Left ventricle myocardium inferior (tissue), 1 donor: ENCODE results near the gene VPS13D. TPM values are rescaled to one million over a fixed set of nuclear protein-coding genes. Genes with fewer than 3 reads are reported as not detected.

ENCODE experiments used
- DNase-seq: peaks from one replicate; pipeline ENCODE4 v3.0.0-alpha.2; 2020
- H3K27ac ChIP-seq: fragments of 200-600 bp; replicated peaks from 2 replicates; pipeline ENCODE4 v1.8.0; 2021
- H3K27me3 ChIP-seq: fragments of 200-600 bp; 2 replicates; pipeline ENCODE4 v1.8.0; 2021; ENCODE audit warnings: low read depth
- H3K36me3 ChIP-seq: fragments of 200-600 bp; 2 replicates; pipeline ENCODE4 v1.8.0; 2021
- H3K4me1 ChIP-seq: fragments of 200-600 bp; 2 replicates; pipeline ENCODE4 v1.8.0; 2021
- H3K4me3 ChIP-seq: fragments of 200-600 bp; 2 replicates; pipeline ENCODE4 v1.8.0; 2021; ENCODE audit warnings: mild to moderate bottlenecking, moderate library complexity
- H3K9me3 ChIP-seq: fragments of 200-600 bp; replicated peaks from 2 replicates; pipeline ENCODE4 v1.8.0; 2021
- CTCF ChIP-seq: fragments of 200-600 bp; IDR thresholded peaks from 2 replicates; pipeline ENCODE4 v1.8.0; 2021; ENCODE audit warnings: antibody characterized with exemption, mild to moderate bottlenecking, borderline replicate concordance
- intact Hi-C: fragments of 100-400 bp; cut with micrococcal nuclease; formaldehyde crosslinking; loops from one replicate; pipeline ENCODE4 v1.11.0; 2022
- total RNA-seq: library from RNA; stranded (reverse); fragmentation: NEBNext Ultra II Directional; extraction: Animal tissue kit (Norgen Biotek cat#: 25700); gene quantifications from one replicate; pipeline ENCODE4 v1.2.1, GENCODE V29; 2021
- donor health status: DM: no; HTN: yes; CAD: no; lungs with severe emphysema.

The VPS13D gene
- total RNA-seq, 1 donor from 2014 or later, result 71.6 TPM

- H3K36me3 ChIP-seq, result no peaks in the 10 kb centered on the region
- TF ChIP-seq CTCF, result no peak
- peak overlapping the region; percentile 89 for H3K27ac ChIP-seq
- intact Hi-C loops, result no loop called here
- no peaks in the 10 kb centered on the region for H3K9me3 ChIP-seq
- H3K4me1 ChIP-seq, result peaks cover 81% of the 10 kb centered on the region
- DNase-seq, result no peak
- no peaks in the 10 kb centered on the region for H3K27me3 ChIP-seq
- H3K4me3 ChIP-seq, result no peak overlapping the region
Measured at GRCh38 chr1:12472156-12472797, 242.4 kb downstream of the VPS13D start.

GRCh38 chr1:12472798-12473551 lies 243.1 kb downstream of the VPS13D start:
- no peak for TF ChIP-seq CTCF
- H3K4me3 ChIP-seq, result no peak overlapping the region
- no peaks in the 10 kb centered on the region for H3K27me3 ChIP-seq
- intact Hi-C loops, result no loop called here
- H3K9me3 ChIP-seq, result no peaks in the 10 kb centered on the region
- H3K36me3 ChIP-seq, result no peaks in the 10 kb centered on the region
- peak overlapping the region; percentile 89 for H3K27ac ChIP-seq
- no peak for DNase-seq
- H3K4me1 ChIP-seq, result peaks cover 88% of the 10 kb centered on the region

- no peaks in the 10 kb centered on the region for H3K9me3 ChIP-seq
- H3K4me1 ChIP-seq, result peaks cover 96% of the 10 kb centered on the region
- peak overlapping the region; percentile 89 for H3K27ac ChIP-seq
- no peak for TF ChIP-seq CTCF
- H3K4me3 ChIP-seq, result no peak overlapping the region
- no peaks in the 10 kb centered on the region for H3K27me3 ChIP-seq
- intact Hi-C loops, result no loop called here
- no peaks in the 10 kb centered on the region for H3K36me3 ChIP-seq
- peak; percentile 48 for DNase-seq
Measured at GRCh38 chr1:12473596-12474362, 243.9 kb downstream of the VPS13D start.

GRCh38 chr1:12475101-12475500 lies 245.3 kb downstream of the VPS13D start:
- H3K27ac ChIP-seq, result peak overlapping the region; percentile 89
- H3K27me3 ChIP-seq, result no peaks in the 10 kb centered on the region
- H3K4me3 ChIP-seq, result no peak overlapping the region
- H3K36me3 ChIP-seq, result no peaks in the 10 kb centered on the region
- TF ChIP-seq CTCF, result no peak
- H3K9me3 ChIP-seq, result no peaks in the 10 kb centered on the region
- intact Hi-C loops, result no loop called here
- peaks cover 100% of the 10 kb centered on the region for H3K4me1 ChIP-seq
- DNase-seq, result no peak

GRCh38 chr1:12475530-12475934 lies 245.7 kb downstream of the VPS13D start:
- intact Hi-C loops, result no loop called here
- Histone ChIP-seq H3K27ac (peak overlapping the region; percentile 89), H3K4me1 (peaks cover 100% of the 10 kb centered on the region), H3K4me3 (no peak overlapping the region), H3K9me3 (no peaks in the 10 kb centered on the region), H3K36me3 (no peaks in the 10 kb centered on the region), H3K27me3 (no peaks in the 10 kb centered on the region)
- no peak for DNase-seq
- TF ChIP-seq CTCF, result no peak
